Sciatic nerve (tissue), 2 donors: Measurements from ENCODE around the gene PGBD2. TPM values are rescaled to one million over a fixed set of nuclear protein-coding genes. Genes with fewer than 3 reads are reported as not detected.
"Not testable (repeated sequence)": the region's sequence is repeated elsewhere in the genome, so short reads cannot be mapped to it uniquely, and the experiment has no call there.

Experiments used
- ATAC-seq: fragments of 200-7000 bp; cut with Tn5 transposase; one replicate; pipeline ENCODE4 v1.9.1; 2020; ENCODE audit warnings: mild to moderate bottlenecking, moderate library complexity
- DNase-seq: peaks from one replicate; pipeline ENCODE4 v3.0.0-alpha.2; 2020; ENCODE audit warnings: low spot score
- intact Hi-C: fragments of 100-400 bp; cut with DNase I; formaldehyde crosslinking; loops from one replicate; pipeline ENCODE4 v1.14.2; 2022
- total RNA-seq: library from RNA; stranded (reverse); fragmentation: NEBNext Ultra II Directional; extraction: Animal tissue kit (Norgen Biotek cat#: 25700); gene quantifications from one replicate; pipeline ENCODE4 v1.2.1, GENCODE V29; 2021
- donor health status: DM: no; HTN: no; CAD: no.
- donor health status: DM: no; HTN: no; CAD: no.

Gene PGBD2, protein sequence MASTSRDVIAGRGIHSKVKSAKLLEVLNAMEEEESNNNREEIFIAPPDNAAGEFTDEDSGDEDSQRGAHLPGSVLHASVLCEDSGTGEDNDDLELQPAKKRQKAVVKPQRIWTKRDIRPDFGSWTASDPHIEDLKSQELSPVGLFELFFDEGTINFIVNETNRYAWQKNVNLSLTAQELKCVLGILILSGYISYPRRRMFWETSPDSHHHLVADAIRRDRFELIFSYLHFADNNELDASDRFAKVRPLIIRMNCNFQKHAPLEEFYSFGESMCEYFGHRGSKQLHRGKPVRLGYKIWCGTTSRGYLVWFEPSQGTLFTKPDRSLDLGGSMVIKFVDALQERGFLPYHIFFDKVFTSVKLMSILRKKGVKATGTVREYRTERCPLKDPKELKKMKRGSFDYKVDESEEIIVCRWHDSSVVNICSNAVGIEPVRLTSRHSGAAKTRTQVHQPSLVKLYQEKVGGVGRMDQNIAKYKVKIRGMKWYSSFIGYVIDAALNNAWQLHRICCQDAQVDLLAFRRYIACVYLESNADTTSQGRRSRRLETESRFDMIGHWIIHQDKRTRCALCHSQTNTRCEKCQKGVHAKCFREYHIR
- total RNA-seq, result 10.0 TPM

DNA sequence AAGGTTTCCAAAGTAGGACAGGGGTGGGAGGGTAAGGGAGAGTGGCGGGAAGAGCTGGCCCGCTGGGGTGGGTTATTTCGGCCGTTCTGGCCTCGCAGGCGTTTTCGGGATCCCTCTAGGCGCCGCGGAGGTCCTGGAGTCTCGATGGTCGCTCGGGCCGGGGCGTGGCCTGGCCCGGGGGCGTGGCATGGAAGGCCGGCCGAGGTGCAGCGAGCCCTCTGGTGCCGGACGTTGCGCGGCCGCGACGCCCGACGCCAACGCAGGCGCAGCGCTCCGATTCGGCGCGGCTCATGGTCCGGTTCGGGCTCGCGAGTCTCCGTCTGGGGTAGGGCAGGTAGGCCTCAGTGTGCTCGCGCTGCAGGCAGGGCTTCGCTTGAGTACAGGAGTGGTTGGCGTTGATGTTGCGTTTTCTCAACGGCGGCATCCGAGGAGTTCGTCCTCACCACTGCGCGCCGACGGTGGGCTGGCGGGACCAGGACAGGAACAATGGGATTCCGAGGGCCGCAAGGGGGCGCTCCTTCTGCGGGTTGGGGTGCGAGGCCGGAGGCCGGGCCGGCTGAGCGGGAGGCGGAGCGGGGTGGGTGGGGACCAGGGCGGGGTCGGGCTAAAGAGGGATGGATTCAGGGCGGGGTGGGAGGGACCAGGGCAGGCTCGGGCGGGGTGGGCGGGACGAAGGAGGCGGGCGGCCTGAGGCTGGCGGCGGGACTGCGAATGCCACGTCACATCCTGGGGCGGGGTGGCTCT is at the start of gene PGBD2:
PGBD2 (plus strand) TSS at position 227 of the 744 bp plus-strand sequence. CDS start 7,628 bp downstream, outside the sequence.
- ATAC-seq (peak; percentile 97), DNase-seq (peak; percentile 98)
- intact Hi-C loops, result no loop called here

DNA sequence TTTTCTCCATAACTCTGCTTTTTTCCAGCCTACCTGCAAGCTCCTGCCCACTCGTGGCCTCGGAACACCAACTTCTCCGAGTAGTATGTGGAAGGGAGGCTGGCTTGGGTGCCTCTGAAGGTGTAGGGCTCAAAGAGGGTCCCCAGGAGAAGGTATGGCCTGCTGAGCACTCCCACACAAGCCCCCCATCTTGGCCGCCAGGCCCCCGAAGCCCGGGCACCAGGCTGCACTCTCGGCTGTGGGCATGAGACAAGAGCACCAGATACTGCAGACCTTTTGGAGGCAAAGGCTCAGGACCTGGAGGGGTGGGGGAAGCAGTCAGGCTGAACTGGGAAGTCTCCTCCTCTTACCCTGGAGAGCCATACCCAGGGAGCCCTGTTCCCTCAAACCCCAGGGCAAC is 48.8 kb upstream of the PGBD2 start:
- intact Hi-C loops, result no loop called here
- no peak for ATAC-seq
- peak; percentile 53 for DNase-seq

DNA sequence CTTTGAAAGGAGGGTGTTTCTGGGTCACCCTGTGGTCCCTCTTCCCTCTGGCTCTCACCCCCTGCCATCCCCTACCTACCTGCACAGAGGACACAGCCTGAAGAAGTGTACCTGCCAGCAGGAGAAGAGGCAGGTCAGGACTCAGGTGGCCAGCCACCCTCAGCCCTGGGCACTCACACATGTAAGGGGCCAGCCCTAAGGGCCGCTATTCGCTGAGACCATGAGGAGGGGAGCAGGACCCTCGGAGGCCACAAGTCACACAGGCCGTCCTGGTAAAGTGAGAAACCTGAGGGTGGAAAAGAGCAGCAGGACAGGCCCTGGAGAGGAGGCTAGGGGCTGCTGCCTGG is 48.3 kb upstream of the PGBD2 start:
- intact Hi-C loops, result no loop called here
- ATAC-seq (no peak), DNase-seq (no peak)

DNA sequence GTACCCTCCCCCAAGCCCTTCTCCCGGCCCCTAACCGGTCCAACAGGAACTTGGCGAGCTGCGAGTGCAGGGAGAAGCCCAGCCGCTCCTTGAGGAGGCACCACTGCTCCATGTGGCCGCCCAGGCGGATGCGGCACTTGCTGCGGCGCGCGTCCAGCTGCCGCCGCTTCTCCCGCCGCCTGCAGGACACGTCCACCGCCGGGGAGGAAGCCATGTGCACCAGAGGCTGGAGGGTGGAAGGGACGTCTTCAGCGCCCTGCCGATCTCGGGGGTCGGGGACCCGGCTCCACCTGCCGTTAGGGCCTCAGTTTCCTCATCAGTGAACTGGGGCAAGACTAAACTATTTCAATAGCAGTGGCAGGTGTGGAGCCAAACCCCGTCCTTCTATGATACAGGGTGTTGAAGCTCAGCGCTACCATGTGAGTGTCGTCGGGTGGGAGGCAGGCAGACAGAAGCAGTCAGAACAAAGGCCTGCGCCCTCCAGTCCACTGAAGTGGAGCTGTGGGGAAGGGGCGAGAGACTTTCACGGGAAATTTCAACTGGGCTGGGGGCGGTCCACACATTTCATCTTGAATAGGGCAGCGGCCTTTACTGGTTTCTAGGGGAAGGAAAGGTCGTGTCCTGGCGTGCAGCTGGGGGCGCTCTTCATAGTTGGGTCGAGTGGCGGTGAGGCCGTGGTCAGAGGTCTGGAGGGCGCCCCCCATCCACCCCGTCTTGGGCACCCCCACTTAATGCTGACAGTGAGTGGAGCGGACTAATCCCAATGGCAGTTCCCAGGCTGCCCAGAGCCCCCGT is 47.7 kb upstream of the PGBD2 start:
- DNase-seq (peak; percentile 78), ATAC-seq (peak; percentile 69)
- intact Hi-C loops, result no loop called here

DNA sequence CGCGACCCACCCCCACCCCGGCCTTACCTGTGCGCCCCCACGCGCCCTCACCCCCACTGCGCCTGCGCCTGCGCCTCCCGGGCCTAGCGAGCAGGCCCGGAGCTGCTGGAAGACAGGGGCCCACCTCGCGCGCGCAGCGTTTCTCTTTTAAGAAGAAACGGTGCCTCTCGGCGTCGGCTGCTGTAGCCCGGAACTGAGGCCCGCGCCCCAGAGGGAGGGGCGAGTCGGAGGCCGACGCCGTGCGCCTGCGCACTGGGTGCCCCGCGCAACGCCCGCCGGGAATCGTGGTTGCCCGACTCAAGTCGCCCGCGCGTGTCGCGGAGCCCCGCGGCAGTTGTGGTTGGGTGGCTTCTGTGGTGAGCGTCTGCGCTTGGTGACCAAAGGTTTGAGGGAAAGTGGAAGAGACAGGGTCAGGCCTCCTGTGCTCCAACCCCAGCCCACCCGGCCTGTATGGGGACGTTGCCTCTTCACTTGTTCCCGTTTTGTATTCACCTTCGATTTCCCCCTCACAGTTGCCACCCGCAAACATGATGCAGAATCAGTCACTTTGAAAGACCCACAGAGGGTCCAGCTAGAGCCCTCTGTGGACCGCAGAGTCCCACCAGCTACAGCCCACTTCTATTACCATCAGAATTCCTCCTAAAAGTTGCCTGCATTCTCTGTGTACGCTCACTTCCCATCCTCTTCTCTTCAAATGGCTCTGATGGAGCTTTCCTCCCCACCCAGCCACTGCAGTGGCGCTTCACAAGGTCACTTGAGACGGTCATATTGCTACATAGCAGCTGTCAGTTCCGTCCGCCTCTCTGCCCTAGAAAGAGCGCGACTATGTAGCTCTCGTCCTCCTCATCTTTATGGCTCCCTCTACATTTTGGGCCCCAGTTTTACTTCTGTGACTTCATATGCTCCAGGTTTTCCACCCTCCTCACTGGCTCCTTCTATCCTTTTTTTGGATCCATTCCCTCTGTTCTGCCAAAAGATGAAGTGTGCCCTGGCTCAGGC is 46.8 kb upstream of the PGBD2 start, which contains the start of gene ZNF692:
ZNF692 (minus strand) TSS at position 195 of the 999 bp plus-strand sequence. CDS start 776 bp downstream, outside the sequence.
- intact Hi-C loops, result no loop called here
- ATAC-seq (peak; percentile 94), DNase-seq (peak; percentile 97)

DNA sequence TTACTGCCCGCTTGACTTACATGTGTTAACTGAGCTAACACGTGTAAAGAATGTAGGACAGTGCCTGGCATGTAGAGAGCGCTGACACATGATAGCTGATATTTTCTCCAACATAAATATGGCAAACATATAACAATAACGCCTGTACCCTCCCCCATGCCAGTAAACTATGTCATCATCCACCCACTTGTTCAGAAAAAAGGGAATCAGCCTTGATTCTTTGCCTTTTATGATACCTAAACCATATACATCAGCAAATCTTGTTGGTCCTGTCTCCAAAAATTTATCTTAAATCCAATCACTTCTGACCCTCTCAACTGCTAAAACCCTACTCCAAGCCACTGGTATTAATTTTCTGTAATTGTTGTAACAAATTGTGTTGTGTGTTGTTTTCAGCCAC is 46.0 kb upstream of the PGBD2 start:
- intact Hi-C loops, result no loop called here
- DNase-seq, result no peak

DNA sequence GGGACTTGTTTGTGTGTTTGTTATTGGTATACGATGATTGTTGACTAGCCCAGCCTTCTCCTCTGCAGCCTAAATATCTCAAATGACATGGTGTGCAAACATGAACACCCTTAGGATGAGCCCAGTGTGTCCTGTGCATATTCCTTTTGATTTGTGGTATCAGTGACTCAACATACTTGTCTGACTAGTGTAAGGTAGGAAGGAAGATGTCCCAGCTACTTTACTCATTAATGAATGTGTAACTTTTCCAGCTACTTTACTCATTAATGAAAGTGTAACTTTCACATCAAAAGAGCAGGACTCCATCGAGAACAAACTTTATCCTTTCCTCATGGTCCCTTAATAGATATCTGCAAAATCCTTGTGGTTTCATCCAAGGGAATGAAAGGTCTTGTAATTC is 44.4 kb upstream of the PGBD2 start:
- ATAC-seq, result no peak
- no peak for DNase-seq
- intact Hi-C loops, result no loop called here

More for the DNA sequence above, 46.0 kb upstream of the PGBD2 start:
- no peak for ATAC-seq

DNA sequence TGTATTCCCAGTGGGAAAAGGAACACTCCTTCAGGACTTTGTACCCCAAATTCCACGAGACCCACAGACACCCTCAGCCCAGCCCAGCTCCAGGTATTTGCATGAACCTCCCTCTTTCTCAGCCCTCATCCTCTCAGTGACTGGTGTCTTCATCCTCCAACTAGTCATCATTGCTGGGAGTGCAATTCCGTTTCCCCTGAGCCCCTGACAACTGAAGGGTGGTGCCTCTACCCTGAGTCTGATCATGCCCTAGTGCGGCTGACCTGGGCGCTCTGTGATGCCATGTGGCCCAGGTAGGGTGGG is 43.4 kb upstream of the PGBD2 start:
- no peak for ATAC-seq
- no peak for DNase-seq

DNA sequence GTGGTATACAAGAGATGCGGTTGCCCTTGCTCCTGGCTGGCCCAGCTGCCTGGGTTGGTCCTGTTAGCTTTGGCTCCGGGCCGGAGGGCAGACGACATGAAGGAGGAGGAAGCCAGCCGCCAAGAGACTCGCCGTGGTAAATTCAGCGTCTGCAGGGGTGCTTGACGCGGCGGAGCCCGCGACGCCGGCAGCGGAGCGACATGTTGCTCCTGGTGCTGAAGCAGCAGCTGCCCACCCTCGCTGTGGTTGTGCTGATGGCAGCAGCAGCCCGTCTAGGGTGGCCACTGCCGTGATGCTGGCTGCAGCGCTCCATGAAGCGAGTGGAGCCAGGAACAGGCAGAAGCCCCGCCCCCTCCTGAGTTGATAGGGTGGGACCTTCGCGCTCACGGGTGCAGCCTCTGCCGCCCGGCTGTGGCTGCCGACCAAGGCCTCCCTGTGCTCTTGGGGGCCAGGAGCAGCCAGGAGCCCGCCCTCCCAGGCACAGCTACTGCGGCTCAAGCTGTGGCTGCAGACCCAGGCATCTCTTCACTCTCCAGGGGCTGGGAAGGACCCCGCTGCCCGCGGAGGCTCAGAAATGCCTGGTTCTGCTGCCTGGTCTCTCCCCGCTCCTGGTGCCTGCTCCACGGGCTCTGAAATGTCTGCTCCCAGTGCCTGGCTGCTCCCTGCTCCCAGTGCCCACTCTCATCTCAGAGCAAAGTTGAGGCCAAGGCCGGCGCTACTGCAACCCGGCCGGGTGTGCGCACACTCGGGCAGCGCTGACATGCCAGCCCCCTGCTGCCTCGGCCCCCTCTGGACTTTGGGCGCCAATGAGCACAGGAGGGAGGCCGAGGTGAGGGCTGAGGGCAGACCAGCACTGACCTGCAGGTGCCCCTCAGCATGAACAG is 42.8 kb upstream of the PGBD2 start:
- intact Hi-C loops, result no loop called here
- ATAC-seq (peak; percentile 88), DNase-seq (peak; percentile 94)

More for the DNA sequence above, 43.4 kb upstream of the PGBD2 start:
- intact Hi-C loops, result no loop called here

DNA sequence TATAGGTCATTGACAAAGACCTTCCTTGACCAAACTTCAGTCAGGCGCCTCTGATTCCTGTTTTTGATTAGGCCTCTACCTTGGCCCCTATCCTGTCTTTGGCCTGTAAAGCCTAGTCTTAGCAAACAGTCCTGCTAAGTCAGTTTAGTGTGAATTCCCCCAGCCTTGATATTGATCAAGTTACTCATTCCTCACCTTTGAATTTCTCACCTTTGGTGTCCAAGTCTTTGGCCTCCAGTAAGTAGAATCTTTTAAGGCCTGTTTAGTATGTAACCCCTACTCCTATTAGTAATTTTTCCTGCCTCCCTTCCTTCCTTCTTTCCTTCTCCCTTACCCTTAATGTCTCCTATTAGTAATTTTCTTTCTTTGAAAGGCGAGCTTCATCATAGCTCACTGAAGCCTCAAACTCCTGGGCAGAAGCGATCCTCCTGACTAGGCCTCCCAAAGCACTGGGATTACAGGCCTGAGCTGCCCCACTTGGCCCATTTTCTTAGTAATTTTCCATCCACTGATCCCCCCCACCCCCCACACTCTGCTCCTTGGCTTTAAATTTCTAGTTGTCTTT is 34.1 kb upstream of the PGBD2 start:
- intact Hi-C loops, result no loop called here
- no peak for ATAC-seq
- no peak for DNase-seq

DNA sequence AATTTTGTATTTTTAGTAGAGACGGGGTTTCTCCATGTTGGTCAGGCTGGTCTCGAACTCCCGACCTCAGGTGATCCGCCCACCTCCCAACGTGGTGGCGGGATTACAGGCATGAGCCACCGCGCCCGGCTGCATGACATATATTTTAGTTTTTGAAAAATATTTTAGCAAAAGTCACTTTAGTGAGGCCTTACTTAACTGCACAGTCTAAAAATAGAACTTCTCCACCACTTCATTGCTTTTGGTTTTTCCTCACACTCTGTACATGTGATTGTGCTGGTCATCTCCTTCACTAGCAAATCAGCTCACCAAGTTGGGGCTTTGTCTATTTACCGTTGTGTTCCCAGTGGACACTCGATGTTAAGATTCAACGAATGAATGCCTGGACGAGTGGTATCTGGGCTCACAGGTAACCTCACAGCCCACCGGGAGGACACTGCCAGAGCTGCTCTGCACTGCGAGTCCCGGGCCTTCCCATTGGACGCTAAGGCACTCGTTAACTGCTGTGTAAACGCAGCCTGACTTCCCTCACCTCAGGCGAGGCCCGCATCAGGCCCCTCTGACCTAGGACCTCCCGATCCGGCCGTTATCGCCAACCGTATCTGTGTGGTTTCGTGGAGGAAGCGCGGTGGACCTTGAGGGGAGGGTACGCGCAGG is 33.2 kb upstream of the PGBD2 start:
- intact Hi-C loops, result no loop called here
- ATAC-seq (peak; percentile 75), DNase-seq (peak; percentile 78)

DNA sequence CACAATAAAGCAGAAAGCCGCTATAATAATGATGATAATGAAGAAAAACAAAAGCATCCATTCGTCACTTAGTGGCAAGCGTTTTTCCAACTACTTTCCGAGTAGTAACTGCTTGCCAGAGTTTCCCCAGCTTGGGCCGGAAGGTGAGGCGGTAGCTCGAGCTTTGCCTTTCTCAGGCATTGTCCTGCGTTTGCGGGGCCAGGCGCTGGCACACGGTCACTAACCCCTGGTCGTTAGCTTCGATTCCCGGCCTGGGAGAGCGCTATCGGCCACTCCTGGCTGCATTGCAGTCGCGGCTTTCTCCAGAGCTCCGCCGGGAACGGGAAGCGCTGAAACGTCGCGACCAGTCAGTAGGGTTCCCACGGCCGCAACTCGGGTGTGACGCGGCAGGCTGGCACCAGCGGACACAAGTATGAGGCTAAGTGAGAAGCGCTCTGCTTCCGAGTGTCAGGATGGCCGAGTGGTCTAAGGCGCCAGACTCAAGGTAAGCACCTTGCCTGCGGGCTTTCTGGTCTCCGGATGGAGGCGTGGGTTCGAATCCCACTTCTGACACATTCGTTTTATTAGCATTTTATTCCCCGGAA is 32.5 kb upstream of the PGBD2 start:
- ATAC-seq (peak; percentile 98), DNase-seq (peak; percentile 96)
- intact Hi-C loops, result no loop called here

DNA sequence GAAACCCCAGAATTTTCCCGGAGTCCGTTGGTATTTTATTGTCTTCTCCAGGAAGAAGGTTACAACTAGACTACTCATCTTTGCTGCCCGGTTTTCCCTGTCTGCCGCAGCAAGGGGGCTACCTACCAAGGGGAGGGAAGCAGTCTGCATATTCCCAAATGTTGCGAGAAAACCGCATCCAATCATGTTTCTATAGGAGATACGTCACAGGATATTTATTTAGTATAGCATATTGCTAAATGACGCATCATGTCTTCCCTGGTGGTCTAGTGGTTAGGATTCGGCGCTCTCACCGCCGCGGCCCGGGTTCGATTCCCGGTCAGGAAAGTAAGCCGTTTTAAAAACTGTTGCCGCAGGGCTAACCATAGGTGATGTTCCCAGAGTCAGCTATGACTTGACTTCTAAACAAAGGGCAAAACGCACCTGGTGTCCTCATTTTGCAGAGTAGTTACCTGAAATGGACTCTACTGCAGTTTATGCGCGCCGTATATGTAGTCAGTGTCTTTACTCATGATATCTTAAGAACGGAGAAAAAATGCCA is 32.0 kb upstream of the PGBD2 start:
- intact Hi-C loops, result no loop called here
- ATAC-seq, result peak; percentile 86
- peak; percentile 85 for DNase-seq

DNA sequence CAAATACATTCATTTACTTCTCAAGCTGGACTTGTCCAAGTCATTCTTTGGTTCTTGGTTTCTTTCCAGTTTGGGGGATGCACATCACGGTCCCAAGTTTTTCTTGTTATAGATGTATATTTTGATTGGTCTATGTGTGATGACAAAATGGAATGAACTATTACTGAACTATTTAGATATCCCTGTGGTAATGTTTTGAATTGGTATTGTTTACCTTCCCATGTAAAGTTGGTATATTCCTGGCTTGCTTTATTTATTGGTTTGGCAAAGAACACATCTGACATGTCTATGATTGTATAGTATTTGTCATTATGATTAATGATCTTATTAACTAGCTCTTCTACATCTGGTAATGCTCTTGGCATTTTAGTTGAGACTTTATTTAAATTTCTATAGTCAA is 24.8 kb upstream of the PGBD2 start:
- intact Hi-C loops, result no loop called here
- no peak for DNase-seq
- no peak for ATAC-seq

DNA sequence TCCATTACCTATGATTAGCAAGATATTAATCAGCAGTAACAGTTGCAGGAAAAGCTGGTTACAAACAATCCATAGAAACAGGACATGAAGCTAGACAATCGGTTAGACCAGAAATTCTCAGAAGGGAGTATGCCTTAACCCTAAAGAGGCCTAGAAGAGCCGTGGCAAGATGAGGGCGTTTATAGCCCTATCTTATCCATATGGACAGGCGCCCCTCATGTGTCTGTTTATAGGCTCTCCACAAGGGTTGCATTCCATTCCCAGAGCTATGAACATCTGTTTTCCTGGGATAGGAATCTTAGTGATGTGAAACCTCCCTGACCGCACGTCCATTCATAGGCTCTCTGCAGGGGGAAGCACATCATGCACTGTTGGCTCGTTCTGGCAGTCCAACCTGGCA is 23.6 kb upstream of the PGBD2 start:
- DNase-seq, ATAC-seq, intact Hi-C loops: not testable (repeated sequence)
